ENCODE data around the gene ENOX1.

Gene ENOX1

DNA sequence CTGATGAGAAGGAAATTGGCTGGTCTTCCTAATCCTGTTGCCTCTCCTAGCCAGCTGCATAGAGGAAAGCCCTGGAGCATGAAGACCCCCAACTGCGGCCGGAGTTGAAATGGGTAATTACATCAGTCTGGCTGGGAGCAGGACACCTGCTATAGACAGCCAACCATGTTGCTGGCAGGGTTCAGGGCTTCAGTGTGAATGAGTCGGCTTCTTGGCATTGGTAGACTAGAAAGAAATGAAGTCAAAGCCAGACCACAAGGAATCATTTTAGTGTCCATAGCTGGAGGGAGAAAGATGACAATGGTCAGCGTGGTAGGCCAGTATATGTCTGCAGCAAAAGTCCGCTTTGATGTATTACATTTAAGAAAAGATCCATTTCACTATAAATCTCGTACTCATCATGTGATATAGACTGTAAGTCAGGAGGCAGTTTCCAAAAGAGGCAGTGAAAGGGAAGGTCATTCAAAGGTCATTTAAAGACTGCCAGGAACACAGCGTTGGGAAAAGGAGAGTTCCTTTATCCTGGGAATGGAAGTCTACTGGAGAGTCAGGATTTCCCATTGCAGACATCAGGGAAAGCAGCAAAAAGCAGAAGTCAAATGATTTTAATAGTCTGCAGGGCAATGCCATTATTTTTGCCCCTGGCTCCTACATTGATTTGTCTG, 500.7 kb downstream of the ENOX1 start:
- DNase-seq (no peak), ATAC-seq (ENCODE audit: insufficient read depth, low read depth) (no peak)
- H3K4me2 ChIP-seq (ENCODE audit: insufficient read depth, low read length), result no peak overlapping the region
- H3K79me2 ChIP-seq (ENCODE audit: insufficient read depth, low read length), result no peaks in the 10 kb centered on the region
- no peak for TF ChIP-seq EZH2 (IDR thresholded peaks at IDR 0.05; ENCODE audit: borderline replicate concordance, low read depth, low read length, severe bottlenecking)
- TF ChIP-seq, protein P1, sequence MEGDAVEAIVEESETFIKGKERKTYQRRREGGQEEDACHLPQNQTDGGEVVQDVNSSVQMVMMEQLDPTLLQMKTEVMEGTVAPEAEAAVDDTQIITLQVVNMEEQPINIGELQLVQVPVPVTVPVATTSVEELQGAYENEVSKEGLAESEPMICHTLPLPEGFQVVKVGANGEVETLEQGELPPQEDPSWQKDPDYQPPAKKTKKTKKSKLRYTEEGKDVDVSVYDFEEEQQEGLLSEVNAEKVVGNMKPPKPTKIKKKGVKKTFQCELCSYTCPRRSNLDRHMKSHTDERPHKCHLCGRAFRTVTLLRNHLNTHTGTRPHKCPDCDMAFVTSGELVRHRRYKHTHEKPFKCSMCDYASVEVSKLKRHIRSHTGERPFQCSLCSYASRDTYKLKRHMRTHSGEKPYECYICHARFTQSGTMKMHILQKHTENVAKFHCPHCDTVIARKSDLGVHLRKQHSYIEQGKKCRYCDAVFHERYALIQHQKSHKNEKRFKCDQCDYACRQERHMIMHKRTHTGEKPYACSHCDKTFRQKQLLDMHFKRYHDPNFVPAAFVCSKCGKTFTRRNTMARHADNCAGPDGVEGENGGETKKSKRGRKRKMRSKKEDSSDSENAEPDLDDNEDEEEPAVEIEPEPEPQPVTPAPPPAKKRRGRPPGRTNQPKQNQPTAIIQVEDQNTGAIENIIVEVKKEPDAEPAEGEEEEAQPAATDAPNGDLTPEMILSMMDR (IDR thresholded peaks at IDR 0.05; ENCODE audit: borderline replicate concordance, extremely low read depth, low read length, poor library complexity, severe bottlenecking), result no peak
- H4K20me1 ChIP-seq (ENCODE audit: insufficient read depth, low read length), result no peaks in the 10 kb centered on the region
- no peak overlapping the region for H3K9ac ChIP-seq (ENCODE audit: low read depth, low read length)
- no peak overlapping the region for H2AFZ ChIP-seq (ENCODE audit: low read depth, low read length)
- no peaks in the 10 kb centered on the region for H3K9me3 ChIP-seq (ENCODE audit: insufficient read depth, low read length, severe bottlenecking)
- no peaks in the 10 kb centered on the region for H3K4me1 ChIP-seq (ENCODE audit: insufficient read depth, low read length)
- peaks cover 8% of the 10 kb centered on the region for H3K27me3 ChIP-seq (ENCODE audit: insufficient read depth, low read length, poor library complexity)
- H3K36me3 ChIP-seq (ENCODE audit: insufficient read depth, low read length), result no peaks in the 10 kb centered on the region
- no peak overlapping the region for H3K4me3 ChIP-seq (ENCODE audit: low read depth in 1 of 2, low read length in 2 of 2)
- no peak overlapping the region for H3K27ac ChIP-seq (ENCODE audit: low read length)

- no peak for DNase-seq
- Histone ChIP-seq H3K9ac (ENCODE audit: low read depth, low read length) (no peak overlapping the region), H3K79me2 (ENCODE audit: insufficient read depth, low read length) (no peaks in the 10 kb centered on the region), H3K36me3 (ENCODE audit: insufficient read depth, low read length) (no peaks in the 10 kb centered on the region), H3K4me1 (ENCODE audit: insufficient read depth, low read length) (no peaks in the 10 kb centered on the region), H3K27ac (ENCODE audit: low read length) (no peak overlapping the region), H3K27me3 (ENCODE audit: insufficient read depth, low read length, poor library complexity) (peaks cover 12% of the 10 kb centered on the region), H2AFZ (ENCODE audit: low read depth, low read length) (no peak overlapping the region), H3K4me2 (ENCODE audit: insufficient read depth, low read length) (no peak overlapping the region), H3K9me3 (ENCODE audit: insufficient read depth, low read length, severe bottlenecking) (no peaks in the 10 kb centered on the region), H3K4me3 (ENCODE audit: low read depth in 1 of 2, low read length in 2 of 2) (no peak overlapping the region), H4K20me1 (ENCODE audit: insufficient read depth, low read length) (no peaks in the 10 kb centered on the region)
- TF ChIP-seq EZH2 (IDR thresholded peaks at IDR 0.05; ENCODE audit: borderline replicate concordance, low read depth, low read length, severe bottlenecking), result no peak
- ATAC-seq (ENCODE audit: insufficient read depth, low read depth), result no peak
Measured at GRCh38 chr13:43284162-43284561, 502.6 kb downstream of the ENOX1 start.

- no peak overlapping the region for H2AFZ ChIP-seq (ENCODE audit: low read depth, low read length)
- no peak overlapping the region for H3K4me2 ChIP-seq (ENCODE audit: insufficient read depth, low read length)
- H3K9ac ChIP-seq (ENCODE audit: low read depth, low read length), result no peak overlapping the region
- H3K4me3 ChIP-seq (ENCODE audit: low read depth in 1 of 2, low read length in 2 of 2), result no peak overlapping the region
- no peaks in the 10 kb centered on the region for H3K36me3 ChIP-seq (ENCODE audit: insufficient read depth, low read length)
- H4K20me1 ChIP-seq (ENCODE audit: insufficient read depth, low read length), result no peaks in the 10 kb centered on the region
- H3K27me3 ChIP-seq (ENCODE audit: insufficient read depth, low read length, poor library complexity), result peaks cover 19% of the 10 kb centered on the region
- TF ChIP-seq, protein P1 (IDR thresholded peaks at IDR 0.05; ENCODE audit: borderline replicate concordance, extremely low read depth, low read length, poor library complexity, severe bottlenecking), result no peak
- TF ChIP-seq EZH2 (IDR thresholded peaks at IDR 0.05; ENCODE audit: borderline replicate concordance, low read depth, low read length, severe bottlenecking), result no peak
- H3K27ac ChIP-seq (ENCODE audit: low read length), result no peak overlapping the region
- no peak for DNase-seq
- ATAC-seq (ENCODE audit: insufficient read depth, low read depth), result no peak
- H3K4me1 ChIP-seq (ENCODE audit: insufficient read depth, low read length), result no peaks in the 10 kb centered on the region
- no peaks in the 10 kb centered on the region for H3K79me2 ChIP-seq (ENCODE audit: insufficient read depth, low read length)
- H3K9me3 ChIP-seq (ENCODE audit: insufficient read depth, low read length, severe bottlenecking), result no peaks in the 10 kb centered on the region
Measured at GRCh38 chr13:43279696-43280095, 507.1 kb downstream of the ENOX1 start.

- H3K27me3 ChIP-seq (ENCODE audit: insufficient read depth, low read length, poor library complexity), result peaks cover 20% of the 10 kb centered on the region
- no peaks in the 10 kb centered on the region for H3K36me3 ChIP-seq (ENCODE audit: insufficient read depth, low read length)
- no peaks in the 10 kb centered on the region for H4K20me1 ChIP-seq (ENCODE audit: insufficient read depth, low read length)
- no peak overlapping the region for H2AFZ ChIP-seq (ENCODE audit: low read depth, low read length)
- H3K4me1 ChIP-seq (ENCODE audit: insufficient read depth, low read length), result peaks cover 2% of the 10 kb centered on the region; the same call in 1 of the 2 replicates
- DNase-seq (no peak), ATAC-seq (ENCODE audit: insufficient read depth, low read depth) (no peak)
- H3K4me3 ChIP-seq (ENCODE audit: low read depth in 1 of 2, low read length in 2 of 2), result no peak overlapping the region
- H3K9me3 ChIP-seq (ENCODE audit: insufficient read depth, low read length, severe bottlenecking), result no peaks in the 10 kb centered on the region
- no peak overlapping the region for H3K27ac ChIP-seq (ENCODE audit: low read length)
- no peak overlapping the region for H3K4me2 ChIP-seq (ENCODE audit: insufficient read depth, low read length)
- no peaks in the 10 kb centered on the region for H3K79me2 ChIP-seq (ENCODE audit: insufficient read depth, low read length)
- TF ChIP-seq EZH2 (IDR thresholded peaks at IDR 0.05; ENCODE audit: borderline replicate concordance, low read depth, low read length, severe bottlenecking), result no peak
- TF ChIP-seq, protein P1 (IDR thresholded peaks at IDR 0.05; ENCODE audit: borderline replicate concordance, extremely low read depth, low read length, poor library complexity, severe bottlenecking), result no peak
- H3K9ac ChIP-seq (ENCODE audit: low read depth, low read length), result no peak overlapping the region
Measured at GRCh38 chr13:43278127-43278526, 508.6 kb downstream of the ENOX1 start.
